GM12873 (cell line): ENCODE data around the gene ALKBH8.

Experiments
- CTCF ChIP-seq: IDR thresholded peaks from 2 replicates; pipeline ENCODE4 v1.5.1; 2012; ENCODE audit warnings: low read depth, mild to moderate bottlenecking, moderate library complexity, low read length, control low read depth; ENCODE audit not compliant: insufficient read depth; ENCODE audit errors: missing control alignments

Gene ALKBH8

GRCh38 chr11:107565219-107565937, at the start of gene ALKBH8:
Gene ALKBH8, minus strand, starts transcription at chr11:107565735. Its CDS starts 4,842 bp downstream, at chr11:107560893.
- TF ChIP-seq CTCF = no peak

- no peak for TF ChIP-seq CTCF
Measured at GRCh38 chr11:107612445-107612844, 46.9 kb upstream of the ALKBH8 start.

GRCh38 chr11:107609400-107610218, 44.1 kb upstream of the ALKBH8 start:
- TF ChIP-seq CTCF = no peak

- no peak for TF ChIP-seq CTCF
Measured at GRCh38 chr11:107608809-107609208, 43.3 kb upstream of the ALKBH8 start.

GRCh38 chr11:107606141-107606540, 40.6 kb upstream of the ALKBH8 start:
- peak; percentile 26 for TF ChIP-seq CTCF

- TF ChIP-seq CTCF = no peak
Measured at GRCh38 chr11:107605061-107606006, 39.8 kb upstream of the ALKBH8 start.
